GM21529 (cell line): ENCODE results near the gene FBXL16.
"Not testable (repeated sequence)": the region's sequence is repeated elsewhere in the genome, so short reads cannot be mapped to it uniquely, and the experiment has no call there.

Experiments used
- ATAC-seq: cut with Tn5 transposase; IDR thresholded peaks from one replicate; pipeline ENCODE4 v1.9.1; 2021; ENCODE audit not compliant: unreplicated experiment

Gene FBXL16

DNA sequence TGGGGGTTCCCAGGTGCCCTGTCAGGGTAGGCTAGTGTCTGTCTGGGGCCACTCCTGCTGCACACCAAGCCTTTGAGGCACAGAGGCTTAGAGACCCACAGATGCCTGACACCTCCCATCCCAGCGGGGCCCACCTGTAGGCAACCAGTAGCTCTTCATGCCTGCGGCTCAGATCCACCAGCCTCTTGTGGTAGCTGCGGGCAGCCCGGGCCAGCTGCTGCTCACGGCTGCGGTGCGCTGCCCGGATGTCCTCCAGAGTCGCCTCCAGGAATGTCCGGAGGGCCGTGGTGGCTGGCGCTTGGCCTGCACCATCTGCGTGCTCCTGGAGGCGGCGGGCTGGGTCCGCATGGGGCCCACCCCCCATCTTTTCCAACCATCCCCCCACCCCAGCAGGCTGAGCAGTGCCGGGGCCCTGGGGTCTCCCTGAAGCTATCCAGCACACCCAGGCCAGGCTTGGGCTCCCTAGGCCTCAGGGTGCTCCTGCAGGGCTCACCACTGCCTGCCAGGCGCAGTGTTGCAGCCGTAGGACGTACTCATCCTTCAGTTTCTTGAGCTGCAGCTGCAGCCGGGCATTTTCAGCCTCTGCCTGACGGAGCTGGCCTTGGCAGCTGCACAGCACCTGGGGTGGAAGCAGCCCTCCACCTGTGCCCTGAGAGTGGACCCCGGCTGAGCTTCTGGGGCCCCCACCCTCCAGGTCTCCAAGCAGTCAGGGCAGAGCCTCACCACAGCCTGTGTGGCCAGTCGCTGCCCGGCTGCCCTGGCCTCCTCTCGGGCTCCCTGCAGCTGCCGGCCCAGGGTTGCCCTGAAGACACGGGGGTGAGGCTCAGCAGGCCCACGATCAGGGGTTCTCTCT, 18.8 kb upstream of the FBXL16 start:
- ATAC-seq, result no peak

DNA sequence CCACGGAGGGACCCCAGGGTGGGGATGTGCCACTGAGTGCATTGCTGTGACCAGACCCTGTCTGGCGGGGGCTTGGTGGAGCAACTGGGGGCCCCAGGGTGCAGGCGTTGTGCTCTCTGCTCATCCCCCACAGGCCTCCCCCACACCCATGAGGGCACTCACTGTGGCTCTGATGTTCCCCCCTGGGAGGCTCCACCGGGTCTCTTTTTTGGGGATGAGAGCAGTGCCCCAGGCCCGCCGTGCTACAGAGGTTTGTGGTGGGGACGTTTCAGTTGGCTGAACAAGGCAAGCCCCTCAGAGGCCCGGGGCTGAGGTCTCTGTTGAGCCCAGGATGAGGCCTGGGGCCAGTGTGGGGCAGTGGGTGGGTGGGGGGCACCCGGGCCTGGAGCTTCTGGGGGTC, 18.1 kb upstream of the FBXL16 start:
- ATAC-seq, result no peak

DNA sequence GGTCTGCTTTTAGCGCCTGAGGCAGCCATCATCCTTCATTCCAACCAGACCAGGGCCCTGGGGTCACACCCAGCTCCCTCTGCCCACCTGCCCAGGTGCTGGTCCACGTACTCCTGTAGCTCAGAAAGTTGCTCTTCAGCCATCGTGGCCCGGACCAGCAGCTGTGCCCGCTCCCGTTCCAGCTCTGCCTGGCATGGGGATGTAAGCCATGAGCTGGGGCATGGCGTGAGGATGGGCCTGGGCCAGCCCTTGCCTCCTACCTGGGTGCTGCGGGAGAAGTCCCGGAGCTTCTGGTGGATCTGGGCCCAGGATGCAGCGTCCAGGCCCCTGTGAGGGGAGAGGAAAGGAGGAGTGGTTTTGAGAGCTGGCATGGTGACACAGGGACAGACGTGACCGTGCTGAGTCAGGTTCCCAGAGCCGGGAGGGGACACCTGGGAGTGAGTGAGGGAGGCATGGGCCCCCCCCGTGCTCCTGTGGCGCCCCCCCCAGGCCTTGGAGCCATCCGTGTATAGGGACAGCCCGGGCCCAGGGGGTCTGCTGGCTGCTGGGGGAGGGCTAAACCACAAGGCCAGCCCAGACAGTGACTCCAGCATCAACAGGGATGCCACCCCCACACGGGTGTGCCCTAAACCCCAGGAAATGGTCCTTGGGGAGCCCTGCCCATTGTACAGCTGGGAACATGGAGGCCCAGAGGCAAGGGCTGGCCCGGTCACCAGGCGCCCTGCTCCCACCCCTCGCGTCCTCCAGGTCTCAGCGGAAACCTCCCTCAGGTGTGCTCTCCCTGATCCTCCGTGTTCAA, 17.4 kb upstream of the FBXL16 start:
- ATAC-seq, result no peak

DNA sequence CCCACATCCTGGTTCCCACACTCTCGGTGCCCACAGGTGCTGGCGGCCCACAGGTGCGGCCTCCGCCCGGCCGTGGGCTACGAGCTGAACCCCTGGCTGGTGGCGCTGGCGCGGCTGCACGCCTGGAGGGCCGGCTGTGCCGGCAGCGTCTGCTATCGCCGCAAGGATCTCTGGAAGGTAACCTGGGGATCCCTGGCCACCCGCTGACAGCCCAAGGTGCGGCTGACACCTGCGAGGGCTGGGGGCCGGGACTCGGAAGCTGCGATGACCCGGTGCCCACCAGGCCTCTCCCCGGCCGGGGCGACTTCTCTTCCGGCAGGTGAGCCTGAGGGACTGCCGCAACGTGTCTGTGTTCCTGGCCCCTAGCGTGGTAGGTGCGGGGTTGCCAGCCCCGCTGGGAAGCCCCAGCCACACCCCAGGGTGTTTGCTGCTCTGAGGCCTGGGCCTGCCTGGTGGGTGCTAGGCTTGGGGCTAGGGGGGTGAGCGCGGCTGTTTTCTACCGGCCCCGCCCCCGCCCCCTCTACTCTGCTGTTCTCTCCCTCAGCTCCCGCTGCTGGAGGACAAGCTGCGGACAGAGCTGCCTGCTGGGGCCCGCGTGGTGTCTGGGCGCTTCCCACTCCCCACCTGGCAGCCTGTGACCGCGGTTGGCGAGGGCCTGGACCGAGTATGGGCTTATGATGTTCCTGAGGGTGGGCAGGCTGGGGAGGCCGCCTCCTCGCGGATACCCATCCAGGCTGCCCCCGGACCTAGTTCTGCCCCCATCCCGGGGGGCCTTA, 16.4 kb upstream of the FBXL16 start:
- no peak for ATAC-seq

DNA sequence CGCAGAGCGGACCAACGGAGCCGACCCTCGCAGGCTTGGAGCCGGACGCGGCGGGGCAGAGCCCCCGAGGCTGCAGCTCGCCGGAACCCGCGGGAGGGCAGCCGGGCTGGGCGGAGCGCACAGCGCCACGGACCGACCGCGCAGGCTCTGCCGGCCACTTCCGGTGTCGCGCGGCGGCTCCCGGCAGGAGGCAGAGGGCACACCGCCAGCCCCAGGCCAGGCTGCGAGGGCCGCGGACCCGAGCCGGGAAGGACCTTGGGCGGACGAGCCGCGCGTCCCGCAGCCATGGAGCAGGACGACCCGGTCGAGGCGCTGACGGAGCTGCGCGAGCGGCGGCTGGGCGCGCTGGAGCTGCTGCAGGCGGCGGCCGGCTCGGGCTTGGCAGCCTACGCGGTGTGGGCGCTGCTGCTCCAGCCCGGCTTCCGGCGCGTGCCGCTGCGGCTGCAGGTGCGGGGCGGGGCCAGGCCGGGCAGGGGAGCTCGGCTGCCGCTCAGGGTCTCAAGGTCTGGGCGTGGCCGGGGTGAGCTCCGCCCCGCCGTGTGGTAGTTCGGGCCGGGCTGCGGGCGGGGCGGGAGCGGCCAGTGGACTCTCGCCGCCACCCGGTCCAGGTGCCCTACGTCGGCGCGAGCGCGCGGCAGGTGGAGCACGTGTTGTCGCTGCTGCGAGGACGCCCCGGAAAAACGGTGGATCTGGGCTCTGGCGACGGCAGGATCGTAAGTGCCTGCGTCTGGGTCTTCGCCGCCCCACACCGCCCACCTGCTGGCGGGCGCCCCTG, 15.6 kb upstream of the FBXL16 start, which contains the start of gene ANTKMT:
TSS of gene ANTKMT (plus strand) at position 157 of the 775 bp plus-strand sequence. CDS start at position 286, 129 bp downstream.
- peak; percentile 65 for ATAC-seq

DNA sequence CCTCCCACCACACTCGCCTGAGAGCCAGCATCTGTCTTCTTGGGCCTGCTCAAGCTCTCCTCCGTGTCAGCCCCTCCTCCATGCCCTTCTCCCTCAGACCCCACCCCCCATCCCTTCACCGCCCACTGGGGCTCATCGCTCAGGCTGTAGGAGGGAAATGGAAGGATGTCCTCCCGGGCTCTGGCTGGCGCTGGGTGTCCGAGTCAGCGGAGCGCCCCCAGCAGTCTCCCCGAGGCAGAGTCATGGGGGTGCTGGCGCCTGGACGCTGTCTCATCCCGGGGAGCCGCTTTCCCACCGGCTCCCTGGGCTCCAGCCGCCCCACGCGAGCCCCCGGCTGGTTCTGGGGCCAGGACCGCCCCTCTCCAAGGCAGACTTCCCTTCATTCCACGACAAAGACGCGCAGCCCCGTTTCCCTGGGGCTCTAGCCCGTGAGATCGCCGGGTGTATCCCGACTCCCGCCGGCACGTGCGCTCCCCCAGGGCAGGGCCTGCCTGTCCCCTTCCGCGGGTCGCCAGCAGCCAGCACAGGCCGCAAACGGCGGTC, 14.9 kb upstream of the FBXL16 start:
- peak; percentile 16 for ATAC-seq

DNA sequence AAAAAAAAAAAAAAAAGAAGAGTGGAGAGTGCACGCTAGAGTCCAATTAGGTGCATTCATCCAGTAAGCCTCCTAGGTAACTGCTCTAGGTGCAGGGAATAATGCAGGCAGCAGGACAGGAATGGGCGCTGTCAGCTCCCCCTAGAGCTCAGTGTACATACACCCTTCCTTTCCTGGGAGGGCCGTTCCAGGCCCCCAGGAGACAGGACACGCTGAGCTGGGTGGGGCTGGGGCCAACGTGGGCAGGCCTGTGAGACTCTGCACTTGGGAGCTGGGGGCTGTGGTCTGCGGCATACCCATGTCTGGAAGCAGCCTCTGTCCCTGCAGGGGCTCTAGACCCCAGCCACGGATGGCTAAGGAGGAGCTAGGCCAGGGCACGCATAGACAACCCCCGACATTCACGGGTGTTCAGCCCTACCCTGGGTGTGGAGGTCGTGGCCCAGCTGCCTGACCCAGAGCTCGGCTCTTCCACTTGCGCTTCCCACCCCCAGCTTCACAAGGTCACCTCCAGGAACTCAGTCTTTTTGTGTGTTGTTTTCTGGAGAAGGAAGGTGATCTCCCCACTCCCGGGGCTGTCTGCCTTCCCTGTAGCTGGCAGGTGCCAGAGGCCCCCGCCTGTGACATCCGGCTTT, 14.3 kb upstream of the FBXL16 start:
- ATAC-seq, result no peak

DNA sequence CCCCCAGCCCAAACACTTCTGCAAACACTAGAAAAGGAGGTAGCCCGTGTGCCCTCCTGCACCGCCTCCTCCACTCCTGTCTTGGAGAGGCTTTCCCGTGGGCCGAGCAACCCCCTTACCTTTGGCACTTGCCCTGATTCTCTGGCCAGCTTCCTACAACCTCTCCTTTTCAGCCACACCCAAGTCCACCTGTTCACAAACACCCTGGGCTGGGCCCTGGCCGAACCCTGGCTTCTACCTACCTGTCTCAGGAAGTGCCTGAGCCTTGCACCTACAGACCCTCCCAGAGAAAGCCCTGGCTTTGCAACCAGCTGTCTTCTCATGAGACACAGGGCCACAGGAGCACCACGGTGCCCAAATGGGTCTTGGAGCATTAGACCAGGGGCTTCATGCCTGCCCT, 13.3 kb upstream of the FBXL16 start:
- no peak for ATAC-seq

DNA sequence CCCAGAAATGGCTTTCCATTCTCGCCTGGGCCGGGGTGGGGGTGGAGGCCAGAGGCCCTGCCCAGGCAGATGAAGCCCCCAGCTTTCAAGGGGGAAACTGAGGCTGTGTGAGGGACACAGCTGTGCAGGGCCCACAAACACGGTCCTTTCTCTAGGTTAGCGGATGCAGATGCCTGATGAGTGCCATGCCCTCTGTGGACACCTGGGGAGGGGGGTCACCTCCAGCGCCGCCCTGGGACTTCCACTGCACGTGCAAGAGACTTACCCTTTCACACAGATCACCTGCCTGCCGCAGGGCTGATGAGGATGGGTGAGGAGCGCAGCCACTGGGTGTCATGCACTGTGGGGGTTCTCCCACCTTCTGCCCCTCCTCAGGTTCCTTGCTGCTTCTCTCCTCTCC, 12.8 kb upstream of the FBXL16 start:
- no peak for ATAC-seq

DNA sequence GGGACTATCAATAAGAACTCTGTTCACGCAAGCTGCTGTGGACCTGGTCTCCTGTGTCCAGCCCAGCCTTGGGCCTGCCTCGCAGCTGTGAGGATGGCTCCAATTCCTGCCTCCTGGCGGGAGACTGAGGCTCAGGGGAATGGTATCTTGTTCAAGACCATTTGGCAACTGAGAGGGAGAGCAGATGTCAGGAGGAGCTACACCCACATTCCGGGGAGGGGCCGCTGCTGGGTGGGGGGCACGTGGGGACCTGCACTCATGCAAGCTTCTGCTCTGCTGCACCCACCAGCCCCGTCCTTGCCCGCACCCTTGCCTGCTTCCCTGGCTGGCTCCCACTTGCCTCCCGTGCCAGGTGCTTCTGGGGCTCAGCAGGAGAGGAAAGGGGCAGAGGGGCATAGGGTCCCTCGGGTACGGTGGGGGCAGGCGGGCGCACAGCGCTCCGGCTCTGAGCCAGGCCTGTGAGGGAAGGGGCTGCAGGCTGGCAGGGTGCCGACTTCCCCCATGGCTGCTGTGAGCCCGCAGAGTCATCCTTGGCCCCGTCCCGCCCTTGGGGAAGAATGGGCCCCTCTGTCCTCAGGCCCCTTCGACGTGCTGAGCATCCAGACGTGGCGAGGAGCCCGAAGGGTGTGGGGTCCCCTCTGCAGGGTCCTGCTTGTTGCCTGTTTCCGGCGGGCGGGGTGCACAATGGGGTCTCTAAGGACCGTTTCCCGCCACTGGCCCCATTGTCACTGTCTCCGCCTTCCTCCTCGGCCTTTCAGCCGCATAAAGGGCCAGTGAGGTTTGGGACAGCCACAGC, 12.0 kb upstream of the FBXL16 start:
- no peak for ATAC-seq

DNA sequence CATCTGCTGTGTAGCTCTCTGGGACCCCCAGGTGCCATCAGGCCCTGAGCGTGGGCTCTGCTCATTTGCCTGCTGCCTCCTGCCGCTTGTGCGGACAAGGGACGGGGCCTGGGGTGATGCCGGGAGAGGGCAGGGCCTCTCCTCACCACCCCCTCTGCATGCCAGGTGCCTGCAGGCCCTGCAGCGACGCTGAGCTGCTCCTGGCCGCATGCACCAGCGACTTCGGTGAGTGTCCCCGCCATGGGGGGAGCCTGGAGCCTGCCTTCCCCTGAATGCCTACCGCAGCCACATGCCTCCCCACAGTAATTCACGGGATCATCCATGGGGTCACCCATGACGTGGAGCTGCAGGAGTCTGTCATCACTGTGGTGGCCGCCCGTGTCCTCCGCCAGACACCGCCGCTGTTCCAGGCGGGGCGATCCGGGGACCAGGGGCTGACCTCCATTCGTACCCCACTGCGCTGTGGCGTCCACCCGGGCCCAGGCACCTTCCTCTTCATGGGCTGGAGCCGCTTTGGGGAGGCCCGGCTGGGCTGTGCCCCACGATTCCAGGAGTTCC, 11.2 kb upstream of the FBXL16 start:
- no peak for ATAC-seq

DNA sequence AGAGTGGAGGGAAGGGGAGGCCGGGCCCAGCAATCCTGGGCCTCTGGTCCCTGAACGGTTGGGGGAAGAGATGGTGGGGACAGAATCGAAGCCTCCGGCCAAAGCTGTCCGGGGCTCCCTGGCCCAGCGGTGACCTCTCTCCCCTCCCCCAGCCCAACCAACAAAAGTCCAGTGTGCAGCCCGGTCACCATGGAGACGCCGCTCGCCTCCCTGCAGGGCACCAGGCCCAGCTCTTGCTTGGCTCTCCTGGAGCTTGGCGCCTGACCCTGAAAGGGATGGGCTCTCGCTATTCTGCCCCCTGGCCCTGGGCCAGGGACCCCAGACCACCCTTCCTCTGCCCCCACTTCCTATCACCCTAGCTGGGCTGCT, 10.6 kb upstream of the FBXL16 start:
- ATAC-seq, result no peak

DNA sequence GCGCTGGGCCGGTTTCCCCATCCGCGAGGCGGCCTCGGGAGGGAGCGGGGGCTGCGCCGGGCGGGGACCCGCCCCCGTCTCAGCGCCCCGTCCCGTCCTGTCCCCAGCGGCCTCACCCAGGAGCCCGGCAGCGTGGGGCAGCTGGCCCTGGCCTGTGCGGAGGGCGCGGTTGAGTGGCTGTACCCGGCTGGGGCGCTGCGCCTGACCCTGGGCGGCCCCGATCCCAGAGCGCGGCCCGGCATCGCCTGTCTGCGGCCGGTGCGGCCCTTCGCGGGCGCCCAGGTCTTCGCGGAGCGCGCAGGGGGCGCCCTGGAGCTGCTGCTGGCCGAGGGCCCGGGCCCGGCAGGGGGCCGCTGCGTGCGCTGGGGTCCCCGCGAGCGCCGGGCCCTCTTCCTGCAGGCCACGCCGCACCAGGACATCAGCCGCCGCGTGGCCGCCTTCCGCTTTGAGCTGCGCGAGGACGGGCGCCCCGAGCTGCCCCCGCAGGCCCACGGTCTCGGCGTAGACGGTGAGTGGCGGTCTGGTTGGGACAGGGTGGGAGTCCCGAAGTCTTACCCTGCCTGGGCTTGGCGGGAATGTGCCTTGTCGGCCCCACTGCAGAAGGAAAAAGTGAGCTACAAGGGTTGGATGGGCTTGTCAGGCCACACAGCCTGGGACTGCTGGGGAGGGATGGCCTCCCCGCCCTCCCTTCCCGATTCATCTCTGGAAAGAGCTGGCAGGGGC, 10.0 kb upstream of the FBXL16 start:
- ATAC-seq, result no peak

DNA sequence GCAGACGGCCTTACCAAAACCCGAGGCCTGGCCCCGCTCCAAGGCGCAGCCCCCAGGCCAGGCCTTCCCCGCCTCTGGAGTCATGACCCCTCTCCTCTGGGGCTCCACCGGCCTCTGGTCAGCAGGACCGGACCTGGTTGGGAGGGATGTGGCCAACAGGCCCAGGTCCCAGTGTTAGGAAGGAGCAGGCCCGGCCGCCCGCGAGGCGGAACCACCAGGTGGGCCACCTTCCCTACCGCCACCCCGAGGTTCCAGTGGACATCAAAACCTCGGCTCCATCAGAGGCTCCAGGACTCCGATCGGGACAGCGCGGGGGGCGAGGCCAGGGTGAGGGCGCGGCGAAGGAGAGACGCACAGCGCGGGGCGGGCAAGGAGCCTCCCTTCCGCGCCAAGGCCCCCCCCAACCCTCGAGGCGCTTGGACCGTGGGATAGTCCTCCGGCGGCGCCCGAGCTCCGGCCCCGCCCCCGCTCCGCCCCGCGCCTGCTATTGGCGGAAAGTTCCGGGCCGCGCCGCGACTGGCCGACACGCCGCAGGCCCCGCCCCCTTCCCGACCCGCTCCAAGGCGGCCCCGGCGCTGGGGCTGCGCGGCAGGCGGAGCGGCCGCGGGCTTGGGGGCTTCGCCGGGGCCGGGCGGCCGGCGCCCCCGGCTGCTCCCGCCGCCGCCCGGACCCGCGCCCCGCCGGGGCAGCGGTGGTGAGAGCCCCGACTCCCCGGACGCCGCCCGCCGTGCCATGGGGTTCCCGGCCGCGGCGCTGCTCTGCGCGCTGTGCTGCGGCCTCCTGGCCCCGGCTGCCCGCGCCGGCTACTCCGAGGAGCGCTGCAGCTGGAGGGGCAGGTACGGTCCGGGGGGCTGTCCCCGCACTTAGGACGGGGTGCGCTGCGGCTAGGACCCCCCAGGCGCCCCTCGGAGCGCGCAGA, 9.2 kb upstream of the FBXL16 start, which contains the start of gene METRN:
TSS of gene METRN (plus strand) at position 561 of the 919 bp plus-strand sequence. CDS start at position 733, 172 bp downstream.
- peak; percentile 74 for ATAC-seq

DNA sequence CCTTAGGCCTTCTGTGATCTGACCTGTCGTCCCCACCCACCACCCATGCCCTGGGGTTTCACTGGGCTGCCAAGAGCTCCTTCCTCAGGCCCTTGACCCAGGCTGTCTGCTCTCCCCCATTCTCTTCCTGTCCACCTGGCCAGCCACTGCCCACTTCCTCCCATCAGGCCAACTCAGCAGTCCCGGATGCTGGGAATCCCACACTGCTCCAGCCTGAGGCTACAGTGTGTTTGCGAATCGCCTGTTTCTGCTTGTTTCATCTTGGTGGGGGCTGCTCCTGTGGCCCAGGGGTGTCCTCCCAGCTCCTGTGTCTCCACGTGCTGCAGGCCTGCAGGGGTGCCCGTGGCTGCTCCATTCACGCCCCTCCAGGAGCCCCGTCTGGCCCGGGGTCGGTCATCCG, 8.5 kb upstream of the FBXL16 start:
- no peak for ATAC-seq

DNA sequence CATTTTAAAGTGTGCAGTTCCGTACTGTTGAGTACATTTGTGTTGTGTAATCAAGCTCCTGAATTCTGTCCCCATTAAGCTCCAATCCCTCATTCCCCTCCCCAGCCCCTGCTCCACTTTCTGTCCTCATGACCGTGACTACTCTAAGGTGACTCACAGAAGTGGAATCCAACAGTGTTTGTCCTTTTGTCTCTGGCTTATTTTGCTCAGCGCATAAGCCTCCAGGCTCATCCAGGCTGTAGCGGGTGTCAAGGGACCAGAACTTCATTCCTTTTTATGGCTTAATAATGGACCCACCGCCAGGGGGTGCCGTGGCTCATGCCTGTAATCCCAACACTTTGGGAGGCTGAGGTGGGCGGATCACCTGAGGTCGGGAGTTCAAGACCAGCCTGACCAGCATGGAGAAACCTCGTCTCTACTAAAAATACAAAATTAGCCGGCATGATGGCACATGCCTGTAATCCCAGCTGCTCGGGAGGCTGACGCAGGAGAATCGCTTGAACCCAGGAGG, 7.2 kb upstream of the FBXL16 start:
- not testable (repeated sequence) for ATAC-seq
